ENCODE data around the gene ATAD3B.

Gene ATAD3B

DNA sequence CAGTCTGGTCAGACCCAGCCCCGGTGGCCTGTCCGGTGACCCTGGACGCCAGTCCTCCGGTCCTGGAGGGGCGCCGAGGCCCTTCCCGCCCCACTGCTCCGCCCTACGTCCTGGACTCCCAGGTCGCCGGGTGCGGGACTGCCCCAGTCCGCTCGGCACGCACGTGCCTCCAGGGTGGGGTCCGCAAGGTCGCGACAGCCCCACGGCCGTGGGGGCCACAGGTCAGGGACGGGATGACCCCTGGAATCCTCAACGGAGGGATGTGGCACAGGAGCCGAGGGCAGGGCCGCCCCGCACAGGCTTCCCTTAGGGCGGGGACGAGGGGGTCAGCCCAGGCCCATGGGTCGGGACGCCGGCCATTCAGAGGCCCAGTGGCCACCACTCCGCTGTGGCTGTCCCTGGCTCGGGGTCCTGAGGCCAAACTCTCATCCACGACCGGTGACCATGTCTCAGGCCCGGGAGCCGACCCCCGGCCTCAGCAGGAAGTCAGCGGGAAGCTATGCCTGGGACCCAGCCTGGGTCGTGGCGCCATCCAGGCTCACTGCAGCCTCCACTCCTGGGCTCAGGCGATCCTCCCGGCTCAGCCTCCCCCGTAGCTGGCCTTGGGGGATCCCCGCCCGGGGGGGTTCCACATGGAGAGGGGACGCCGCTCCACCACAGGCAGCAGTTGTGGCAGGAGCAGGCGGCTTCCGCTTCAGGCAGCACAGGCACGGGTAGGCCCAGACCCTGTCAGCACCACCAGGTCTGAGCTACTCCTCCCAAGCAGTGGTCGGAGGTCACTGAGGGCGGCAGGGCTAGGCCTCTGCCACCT lies 69.5 kb downstream of the ATAD3B start:
- peak; percentile 30; the same call in 1 of the 2 replicates for TF ChIP-seq POLR2AphosphoS5 (IDR thresholded peaks at IDR 0.05; ENCODE audit: low read depth)
- TF ChIP-seq, protein P1, sequence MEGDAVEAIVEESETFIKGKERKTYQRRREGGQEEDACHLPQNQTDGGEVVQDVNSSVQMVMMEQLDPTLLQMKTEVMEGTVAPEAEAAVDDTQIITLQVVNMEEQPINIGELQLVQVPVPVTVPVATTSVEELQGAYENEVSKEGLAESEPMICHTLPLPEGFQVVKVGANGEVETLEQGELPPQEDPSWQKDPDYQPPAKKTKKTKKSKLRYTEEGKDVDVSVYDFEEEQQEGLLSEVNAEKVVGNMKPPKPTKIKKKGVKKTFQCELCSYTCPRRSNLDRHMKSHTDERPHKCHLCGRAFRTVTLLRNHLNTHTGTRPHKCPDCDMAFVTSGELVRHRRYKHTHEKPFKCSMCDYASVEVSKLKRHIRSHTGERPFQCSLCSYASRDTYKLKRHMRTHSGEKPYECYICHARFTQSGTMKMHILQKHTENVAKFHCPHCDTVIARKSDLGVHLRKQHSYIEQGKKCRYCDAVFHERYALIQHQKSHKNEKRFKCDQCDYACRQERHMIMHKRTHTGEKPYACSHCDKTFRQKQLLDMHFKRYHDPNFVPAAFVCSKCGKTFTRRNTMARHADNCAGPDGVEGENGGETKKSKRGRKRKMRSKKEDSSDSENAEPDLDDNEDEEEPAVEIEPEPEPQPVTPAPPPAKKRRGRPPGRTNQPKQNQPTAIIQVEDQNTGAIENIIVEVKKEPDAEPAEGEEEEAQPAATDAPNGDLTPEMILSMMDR (IDR thresholded peaks at IDR 0.05; ENCODE audit: insufficient read depth, low read length), result no peak
- Histone ChIP-seq H3K4me3 (replicated peaks; ENCODE audit: insufficient read depth, low read length) (no peak overlapping the region), H3K27me3 (ENCODE audit: insufficient read depth, poor library complexity, severe bottlenecking) (no peaks in the 10 kb centered on the region), H3K27ac (replicated peaks) (no peak overlapping the region)
- no peak for DNase-seq (ENCODE audit: low read depth in 1 of 2, low spot score in 1 of 2)

DNA sequence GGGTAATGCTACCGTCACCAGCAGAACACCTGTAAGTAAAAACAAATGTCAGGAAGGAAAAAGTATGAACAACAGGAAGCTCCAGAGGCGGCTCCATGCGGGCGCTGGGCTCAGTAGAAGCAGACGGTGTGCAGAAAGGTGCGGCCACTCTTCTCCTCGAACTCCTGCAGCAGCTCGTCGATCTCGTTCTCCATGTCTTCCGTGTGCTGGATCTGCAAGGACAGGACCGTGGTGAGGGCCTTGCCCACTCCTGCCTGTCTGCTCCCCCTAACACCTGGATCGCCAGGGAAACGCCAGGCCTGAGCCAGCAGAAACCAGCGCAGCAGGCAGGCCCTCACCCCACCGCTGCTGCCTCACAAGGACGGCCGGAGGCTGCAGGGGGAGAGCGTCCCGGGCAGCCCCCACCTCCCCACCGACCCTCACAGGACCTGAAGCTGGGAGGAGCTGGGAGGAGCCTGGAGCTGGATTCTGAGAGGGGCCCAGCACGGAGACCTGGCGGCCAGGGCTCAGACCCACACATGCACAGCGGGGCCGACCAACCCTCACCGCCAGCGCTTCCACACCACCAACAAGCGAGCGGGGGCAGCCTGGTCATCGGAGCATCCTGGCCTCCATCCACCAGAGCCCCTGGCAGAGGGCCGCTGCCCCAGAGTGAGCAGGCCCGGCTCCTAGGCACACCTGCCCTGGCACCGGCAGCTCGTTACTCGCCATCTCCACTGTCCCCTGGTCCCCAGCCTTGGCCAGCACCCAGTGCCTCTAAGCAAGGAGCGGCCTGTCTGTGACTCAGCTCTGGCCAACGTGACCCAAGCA lies 70.6 kb downstream of the ATAD3B start:
- no peak overlapping the region for H3K27ac ChIP-seq (replicated peaks)

DNA sequence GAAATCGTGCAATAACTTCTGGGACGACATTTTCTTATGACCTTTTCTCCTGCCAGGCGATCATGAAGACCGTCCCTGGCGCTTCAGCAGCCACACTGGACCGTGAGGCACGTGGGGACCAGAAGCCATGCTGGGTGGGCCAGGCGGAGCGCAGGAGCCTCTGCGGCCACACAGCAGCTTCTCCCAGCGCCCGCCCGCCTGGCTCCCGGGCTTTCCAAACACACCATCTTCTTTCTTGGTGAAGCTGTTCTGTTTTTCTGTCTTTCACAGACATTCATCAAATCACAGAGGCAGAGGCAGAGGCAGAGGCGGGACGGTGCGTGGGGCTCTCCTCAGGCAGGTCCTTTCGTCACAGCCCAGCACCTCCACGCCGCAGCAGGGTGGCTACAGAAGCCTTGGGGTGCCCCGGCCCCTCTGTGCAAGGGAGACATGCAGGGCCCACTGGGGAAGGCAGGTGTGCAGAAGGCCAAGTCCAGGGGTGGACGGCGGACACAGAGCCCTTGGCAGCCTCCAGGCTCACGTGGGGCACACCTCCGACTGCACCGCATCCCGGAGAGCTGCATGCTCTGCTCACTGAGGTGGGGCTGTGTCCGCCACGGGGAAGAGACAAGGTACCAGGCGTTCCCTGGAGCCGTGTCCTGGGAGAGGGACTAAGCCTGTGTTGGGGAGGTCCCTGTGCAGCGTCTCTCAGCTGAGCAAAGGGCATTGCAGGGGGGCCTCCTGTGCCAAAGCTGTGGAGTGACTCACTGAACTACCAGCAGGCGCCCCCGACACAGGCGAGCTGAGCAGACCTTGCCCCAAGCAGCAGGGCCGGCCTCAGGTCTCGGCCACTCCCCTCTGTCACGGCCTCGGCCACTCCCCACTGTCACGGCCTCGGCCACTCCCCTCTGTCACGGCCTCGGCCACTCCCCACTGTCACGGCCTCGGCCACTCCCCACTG lies 71.5 kb downstream of the ATAD3B start:
- Histone ChIP-seq H3K4me3 (replicated peaks; ENCODE audit: insufficient read depth, low read length) (no peak overlapping the region), H3K27ac (replicated peaks) (no peak overlapping the region), H3K27me3 (ENCODE audit: insufficient read depth, poor library complexity, severe bottlenecking) (no peaks in the 10 kb centered on the region)
- DNase-seq (ENCODE audit: low read depth in 1 of 2, low spot score in 1 of 2), result no peak
- TF ChIP-seq POLR2AphosphoS5 (IDR thresholded peaks at IDR 0.05; ENCODE audit: low read depth), result peak; percentile 3; the same call in 1 of the 2 replicates
- TF ChIP-seq, protein P2, sequence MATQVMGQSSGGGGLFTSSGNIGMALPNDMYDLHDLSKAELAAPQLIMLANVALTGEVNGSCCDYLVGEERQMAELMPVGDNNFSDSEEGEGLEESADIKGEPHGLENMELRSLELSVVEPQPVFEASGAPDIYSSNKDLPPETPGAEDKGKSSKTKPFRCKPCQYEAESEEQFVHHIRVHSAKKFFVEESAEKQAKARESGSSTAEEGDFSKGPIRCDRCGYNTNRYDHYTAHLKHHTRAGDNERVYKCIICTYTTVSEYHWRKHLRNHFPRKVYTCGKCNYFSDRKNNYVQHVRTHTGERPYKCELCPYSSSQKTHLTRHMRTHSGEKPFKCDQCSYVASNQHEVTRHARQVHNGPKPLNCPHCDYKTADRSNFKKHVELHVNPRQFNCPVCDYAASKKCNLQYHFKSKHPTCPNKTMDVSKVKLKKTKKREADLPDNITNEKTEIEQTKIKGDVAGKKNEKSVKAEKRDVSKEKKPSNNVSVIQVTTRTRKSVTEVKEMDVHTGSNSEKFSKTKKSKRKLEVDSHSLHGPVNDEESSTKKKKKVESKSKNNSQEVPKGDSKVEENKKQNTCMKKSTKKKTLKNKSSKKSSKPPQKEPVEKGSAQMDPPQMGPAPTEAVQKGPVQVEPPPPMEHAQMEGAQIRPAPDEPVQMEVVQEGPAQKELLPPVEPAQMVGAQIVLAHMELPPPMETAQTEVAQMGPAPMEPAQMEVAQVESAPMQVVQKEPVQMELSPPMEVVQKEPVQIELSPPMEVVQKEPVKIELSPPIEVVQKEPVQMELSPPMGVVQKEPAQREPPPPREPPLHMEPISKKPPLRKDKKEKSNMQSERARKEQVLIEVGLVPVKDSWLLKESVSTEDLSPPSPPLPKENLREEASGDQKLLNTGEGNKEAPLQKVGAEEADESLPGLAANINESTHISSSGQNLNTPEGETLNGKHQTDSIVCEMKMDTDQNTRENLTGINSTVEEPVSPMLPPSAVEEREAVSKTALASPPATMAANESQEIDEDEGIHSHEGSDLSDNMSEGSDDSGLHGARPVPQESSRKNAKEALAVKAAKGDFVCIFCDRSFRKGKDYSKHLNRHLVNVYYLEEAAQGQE (IDR thresholded peaks at IDR 0.05; ENCODE audit: insufficient replicate concordance, low read depth), result no peak

More for the DNA sequence above, 70.6 kb downstream of the ATAD3B start:
- Histone ChIP-seq H3K27me3 (ENCODE audit: insufficient read depth, poor library complexity, severe bottlenecking) (no peaks in the 10 kb centered on the region), H3K4me3 (replicated peaks; ENCODE audit: insufficient read depth, low read length) (no peak overlapping the region)
- TF ChIP-seq SPI1 (IDR thresholded peaks at IDR 0.05; ENCODE audit: borderline replicate concordance, low read depth), result no peak
- TF ChIP-seq, protein P2 (IDR thresholded peaks at IDR 0.05; ENCODE audit: insufficient replicate concordance, low read depth), result no peak
- TF ChIP-seq, protein P1 (IDR thresholded peaks at IDR 0.05; ENCODE audit: insufficient read depth, low read length), result no peak
- no peak for TF ChIP-seq POLR2AphosphoS5 (IDR thresholded peaks at IDR 0.05; ENCODE audit: low read depth)
- no peak for TF ChIP-seq GABPA (IDR thresholded peaks at IDR 0.05; ENCODE audit: low read depth)
- DNase-seq (ENCODE audit: low read depth in 1 of 2, low spot score in 1 of 2), result no peak
